OCI-LY1 (cell line): ENCODE measurements around the gene AHI1.

Experiments used
- H2AFZ ChIP-seq: fragments of 200-600 bp; sonication (generic), shearing (Covaris generic); 2 replicates; pipeline ENCODE4 v1.6.0; 2014; ENCODE audit warnings: antibody characterized with exemption, mild to moderate bottlenecking, low read length
- H3F3A ChIP-seq: fragments of 200-600 bp; sonication (generic), shearing (Covaris generic); 2 replicates; pipeline ENCODE4 v1.6.0; 2014; ENCODE audit warnings: mild to moderate bottlenecking, antibody characterized with exemption, low read length, moderate library complexity; ENCODE audit not compliant: insufficient read depth
- H3K27ac ChIP-seq: fragments of 200-600 bp; sonication (generic); 2 replicates; pipeline ENCODE4 v1.5.1; 2014; ENCODE audit warnings: low read length, mixed run types, mild to moderate bottlenecking, low read depth; ENCODE audit not compliant: poor library complexity, severe bottlenecking
- H3K27me3 ChIP-seq: fragments of 200-600 bp; sonication (generic); 2 replicates; pipeline ENCODE4 v1.6.0; 2014; ENCODE audit warnings: antibody characterized with exemption, mild to moderate bottlenecking, low read length, moderate library complexity; ENCODE audit not compliant: insufficient read depth
- H3K36me3 ChIP-seq: fragments of 200-600 bp; sonication (generic); 2 replicates; pipeline ENCODE4 v1.6.1; 2014; ENCODE audit warnings: mild to moderate bottlenecking, antibody characterized with exemption, low read length, moderate library complexity, mixed read lengths; ENCODE audit not compliant: insufficient read depth
- H3K4me1 ChIP-seq: fragments of 200-600 bp; sonication (generic); 2 replicates; pipeline ENCODE4 v1.5.1; 2014; ENCODE audit warnings: mild to moderate bottlenecking, low read length, moderate library complexity; ENCODE audit not compliant: insufficient read depth, severe bottlenecking
- H3K4me2 ChIP-seq: fragments of 200-600 bp; sonication (generic), shearing (Covaris generic); 2 replicates; pipeline ENCODE4 v1.6.1; 2014; ENCODE audit warnings: low read length
- H3K4me3 ChIP-seq: fragments of 200-600 bp; sonication (generic); 2 replicates; pipeline ENCODE4 v1.5.1; 2014; ENCODE audit warnings: low read length, low read depth, mild to moderate bottlenecking, mixed read lengths; ENCODE audit not compliant: poor library complexity, severe bottlenecking
- H3K79me2 ChIP-seq: fragments of 200-600 bp; shearing (Covaris generic); 2 replicates; pipeline ENCODE4 v1.6.1; 2016; ENCODE audit warnings: mixed run types, low read length, mixed read lengths; ENCODE audit not compliant: insufficient read depth
- H3K9ac ChIP-seq: fragments of 200-600 bp; sonication (generic), shearing (Covaris generic); 2 replicates; pipeline ENCODE4 v1.6.1; 2014; ENCODE audit warnings: mild to moderate bottlenecking, low read length, mixed read lengths
- H3K9me2 ChIP-seq: fragments of 200-600 bp; sonication (generic), shearing (Covaris generic); 2 replicates; pipeline ENCODE4 v1.6.1; 2014; ENCODE audit warnings: low read depth, mild to moderate bottlenecking, low read length, mixed read lengths
- H3K9me3 ChIP-seq: fragments of 200-600 bp; shearing (Covaris generic); 2 replicates; pipeline ENCODE4 v1.6.1; 2014; ENCODE audit warnings: low read length, mixed read lengths
- H4K20me1 ChIP-seq: fragments of 200-600 bp; sonication (generic), shearing (Covaris generic); 2 replicates; pipeline ENCODE4 v1.6.0; 2016; ENCODE audit warnings: mild to moderate bottlenecking, low read length; ENCODE audit not compliant: insufficient read depth
- EZH2 ChIP-seq: fragments of 200-600 bp; sonication (generic), shearing (Covaris generic); IDR thresholded peaks from 2 replicates; pipeline ENCODE4 v1.8.0; 2017; ENCODE audit warnings: borderline replicate concordance, mixed run types, mild to moderate bottlenecking, antibody characterized with exemption, low read length, moderate library complexity, mixed read lengths
- TF ChIP-seq, protein P1 (sequence below): fragments of 200-600 bp; sonication (generic), shearing (Covaris generic); IDR thresholded peaks from 2 replicates; pipeline ENCODE4 v1.5.1; 2017; ENCODE audit warnings: mild to moderate bottlenecking, antibody characterized with exemption, low read length, moderate library complexity, mixed read lengths

Gene AHI1

DNA sequence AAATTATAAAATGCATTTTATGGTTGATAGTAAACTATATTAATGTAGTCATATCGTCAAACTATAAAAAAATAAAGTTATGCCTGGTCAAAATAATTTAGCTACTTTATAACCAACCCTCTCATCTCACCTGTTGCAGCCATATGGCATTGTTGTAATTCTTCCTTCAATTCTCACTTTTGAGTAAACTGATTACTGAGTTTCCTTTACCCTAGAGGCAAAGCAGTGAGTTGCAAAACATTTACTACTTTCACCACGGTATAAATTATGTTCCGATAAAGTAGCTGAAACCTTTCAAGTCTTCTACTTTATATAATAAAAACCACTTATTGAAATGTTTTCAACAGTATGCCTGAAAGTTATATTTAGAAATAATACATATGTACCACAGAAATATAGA is 113.8 kb downstream of the AHI1 start:
- no peak overlapping the region for H3K9ac ChIP-seq
- H3K27ac ChIP-seq, result no peak overlapping the region
- 0 out of 2 replicates have a peak, but pooled peaks cover 5% of the 10 kb centered on the region for H3F3A ChIP-seq
- no peaks in the 10 kb centered on the region for H3K9me2 ChIP-seq
- no peak overlapping the region for H2AFZ ChIP-seq
- H4K20me1 ChIP-seq, result no peaks in the 10 kb centered on the region
- no peaks in the 10 kb centered on the region for H3K9me3 ChIP-seq
- H3K36me3 ChIP-seq, result no peaks in the 10 kb centered on the region
- no peaks in the 10 kb centered on the region for H3K4me1 ChIP-seq
- no peak overlapping the region for H3K4me3 ChIP-seq
- no peak overlapping the region for H3K4me2 ChIP-seq
- TF ChIP-seq EZH2, result no peak
- TF ChIP-seq, protein P1, sequence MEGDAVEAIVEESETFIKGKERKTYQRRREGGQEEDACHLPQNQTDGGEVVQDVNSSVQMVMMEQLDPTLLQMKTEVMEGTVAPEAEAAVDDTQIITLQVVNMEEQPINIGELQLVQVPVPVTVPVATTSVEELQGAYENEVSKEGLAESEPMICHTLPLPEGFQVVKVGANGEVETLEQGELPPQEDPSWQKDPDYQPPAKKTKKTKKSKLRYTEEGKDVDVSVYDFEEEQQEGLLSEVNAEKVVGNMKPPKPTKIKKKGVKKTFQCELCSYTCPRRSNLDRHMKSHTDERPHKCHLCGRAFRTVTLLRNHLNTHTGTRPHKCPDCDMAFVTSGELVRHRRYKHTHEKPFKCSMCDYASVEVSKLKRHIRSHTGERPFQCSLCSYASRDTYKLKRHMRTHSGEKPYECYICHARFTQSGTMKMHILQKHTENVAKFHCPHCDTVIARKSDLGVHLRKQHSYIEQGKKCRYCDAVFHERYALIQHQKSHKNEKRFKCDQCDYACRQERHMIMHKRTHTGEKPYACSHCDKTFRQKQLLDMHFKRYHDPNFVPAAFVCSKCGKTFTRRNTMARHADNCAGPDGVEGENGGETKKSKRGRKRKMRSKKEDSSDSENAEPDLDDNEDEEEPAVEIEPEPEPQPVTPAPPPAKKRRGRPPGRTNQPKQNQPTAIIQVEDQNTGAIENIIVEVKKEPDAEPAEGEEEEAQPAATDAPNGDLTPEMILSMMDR, result no peak
- no peaks in the 10 kb centered on the region for H3K79me2 ChIP-seq
- no peaks in the 10 kb centered on the region for H3K27me3 ChIP-seq

DNA sequence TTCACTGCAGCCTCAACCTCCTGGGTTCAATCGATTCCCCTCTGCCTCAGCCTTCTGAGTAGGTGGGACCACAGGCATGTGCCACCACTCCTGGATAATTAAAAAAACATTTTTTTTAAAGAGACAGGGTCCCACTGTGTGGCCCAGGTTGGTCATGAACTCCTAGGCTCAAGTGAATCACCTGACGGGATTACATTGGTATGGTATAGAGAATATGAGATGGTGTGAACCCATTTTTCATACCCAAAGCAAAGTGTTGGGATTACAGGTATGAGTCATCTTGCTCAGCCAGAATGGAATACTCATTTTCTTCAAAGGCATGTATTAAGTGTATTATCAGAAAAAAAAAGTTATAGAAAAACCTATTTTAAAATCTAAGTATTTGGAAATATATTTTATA is 114.2 kb downstream of the AHI1 start:
- Histone ChIP-seq H3K79me2 (no peaks in the 10 kb centered on the region), H2AFZ (no peak overlapping the region), H3K36me3 (no peaks in the 10 kb centered on the region), H3F3A (0 out of 2 replicates have a peak, but pooled peaks cover 5% of the 10 kb centered on the region), H3K4me2 (no peak overlapping the region), H3K9ac (no peak overlapping the region), H3K27ac (no peak overlapping the region), H3K9me3 (no peaks in the 10 kb centered on the region), H3K27me3 (no peaks in the 10 kb centered on the region), H3K4me1 (no peaks in the 10 kb centered on the region), H3K9me2 (no peaks in the 10 kb centered on the region), H3K4me3 (no peak overlapping the region), H4K20me1 (no peaks in the 10 kb centered on the region)
- no peak for TF ChIP-seq EZH2
- TF ChIP-seq, protein P1, result no peak

DNA sequence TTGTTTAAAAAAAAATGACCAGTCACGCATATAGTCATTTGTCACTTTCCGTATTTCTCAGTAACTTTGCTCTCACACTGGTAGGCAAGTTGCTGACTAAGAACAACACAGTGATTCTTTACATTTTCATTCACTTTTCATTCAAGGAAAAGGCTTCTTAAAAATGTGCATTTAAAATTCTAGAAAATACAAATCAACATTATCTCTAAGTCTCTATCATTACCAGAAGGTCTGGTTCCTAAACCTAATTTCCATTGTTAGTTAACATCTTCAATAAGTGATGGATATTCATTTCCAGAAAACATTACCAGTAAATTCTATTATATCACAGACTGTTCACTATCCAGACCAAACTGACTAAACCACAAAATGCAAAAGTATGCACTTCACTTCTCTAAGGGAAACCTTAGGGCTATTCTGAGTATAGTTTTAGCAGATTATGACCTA is 115.3 kb downstream of the AHI1 start:
- no peak overlapping the region for H2AFZ ChIP-seq
- no peak overlapping the region for H3K4me2 ChIP-seq
- no peaks in the 10 kb centered on the region for H3K9me3 ChIP-seq
- no peaks in the 10 kb centered on the region for H3K9me2 ChIP-seq
- H3F3A ChIP-seq, result 0 out of 2 replicates have a peak, but pooled peaks cover 5% of the 10 kb centered on the region
- H3K27ac ChIP-seq, result no peak overlapping the region
- H3K27me3 ChIP-seq, result no peaks in the 10 kb centered on the region
- H3K4me3 ChIP-seq, result no peak overlapping the region
- no peaks in the 10 kb centered on the region for H3K79me2 ChIP-seq
- TF ChIP-seq, protein P1, result no peak
- no peak for TF ChIP-seq EZH2
- no peak overlapping the region for H3K9ac ChIP-seq
- no peaks in the 10 kb centered on the region for H3K36me3 ChIP-seq
- no peaks in the 10 kb centered on the region for H3K4me1 ChIP-seq
- H4K20me1 ChIP-seq, result no peaks in the 10 kb centered on the region
